Measurements from ENCODE around the gene AFG3L2.

DNA sequence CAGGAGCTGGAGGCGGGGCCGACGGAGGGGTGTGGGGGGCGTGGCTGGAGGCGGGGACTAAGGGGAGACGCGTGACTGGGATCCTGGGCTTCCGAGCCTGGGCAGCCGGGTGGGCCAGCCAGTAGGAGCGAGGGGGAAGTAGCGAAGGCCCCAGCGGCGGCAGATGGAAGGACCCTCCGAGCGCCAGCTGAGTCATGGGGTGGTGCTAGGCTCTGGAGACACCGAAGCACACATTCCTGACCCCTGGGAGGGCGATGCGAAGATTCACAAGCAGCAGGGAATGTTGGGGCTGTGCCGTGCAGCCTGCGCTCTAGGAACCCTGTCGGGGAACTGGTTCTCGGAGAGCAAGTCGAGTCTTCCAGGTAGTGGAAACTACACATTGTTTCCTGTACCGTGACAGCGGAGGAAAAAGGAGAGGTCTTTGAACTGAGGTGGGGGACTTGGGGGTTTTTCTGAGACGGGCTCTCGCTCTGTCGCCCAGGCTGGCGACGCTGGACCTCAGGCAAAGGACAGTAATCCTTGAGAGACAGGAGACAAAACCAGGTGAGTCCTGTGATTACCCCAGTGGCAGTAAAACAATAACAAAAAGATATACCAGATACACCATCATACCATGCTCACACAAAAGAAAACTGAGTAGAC, 650 bp upstream of the AFG3L2 start:
- TF ChIP-seq, protein P1, sequence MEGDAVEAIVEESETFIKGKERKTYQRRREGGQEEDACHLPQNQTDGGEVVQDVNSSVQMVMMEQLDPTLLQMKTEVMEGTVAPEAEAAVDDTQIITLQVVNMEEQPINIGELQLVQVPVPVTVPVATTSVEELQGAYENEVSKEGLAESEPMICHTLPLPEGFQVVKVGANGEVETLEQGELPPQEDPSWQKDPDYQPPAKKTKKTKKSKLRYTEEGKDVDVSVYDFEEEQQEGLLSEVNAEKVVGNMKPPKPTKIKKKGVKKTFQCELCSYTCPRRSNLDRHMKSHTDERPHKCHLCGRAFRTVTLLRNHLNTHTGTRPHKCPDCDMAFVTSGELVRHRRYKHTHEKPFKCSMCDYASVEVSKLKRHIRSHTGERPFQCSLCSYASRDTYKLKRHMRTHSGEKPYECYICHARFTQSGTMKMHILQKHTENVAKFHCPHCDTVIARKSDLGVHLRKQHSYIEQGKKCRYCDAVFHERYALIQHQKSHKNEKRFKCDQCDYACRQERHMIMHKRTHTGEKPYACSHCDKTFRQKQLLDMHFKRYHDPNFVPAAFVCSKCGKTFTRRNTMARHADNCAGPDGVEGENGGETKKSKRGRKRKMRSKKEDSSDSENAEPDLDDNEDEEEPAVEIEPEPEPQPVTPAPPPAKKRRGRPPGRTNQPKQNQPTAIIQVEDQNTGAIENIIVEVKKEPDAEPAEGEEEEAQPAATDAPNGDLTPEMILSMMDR (IDR thresholded peaks at IDR 0.05; ENCODE audit: poor library complexity): no peak
- no peak for TF ChIP-seq EZH2phosphoT487 (IDR thresholded peaks at IDR 0.05; ENCODE audit: low read depth, severe bottlenecking, unreplicated experiment)
